Middle frontal gyrus (tissue), 1 donor: ENCODE data around the gene ACD.
"Not testable (repeated sequence)": the region's sequence is repeated elsewhere in the genome, so short reads cannot be mapped to it uniquely, and the experiment has no call there.

ENCODE experiments used
- DNase-seq: peaks from one replicate; pipeline ENCODE4 v3.0.0-alpha.2; 2015; ENCODE audit warnings: low spot score; ENCODE audit errors: extremely low spot score

ACD gene

GRCh38 chr16:67659675-67660563 lies at the start of gene ACD:
ACD (minus strand) TSS chr16:67660260; CDS start chr16:67660220, 40 bp downstream.
- DNase-seq: peak; percentile 96

- DNase-seq: no peak
Measured at GRCh38 chr16:67709050-67709449, 49.0 kb upstream of the ACD start.

GRCh38 chr16:67708368-67708771 lies 48.3 kb upstream of the ACD start:
- no peak for DNase-seq

GRCh38 chr16:67707790-67708189 lies 47.7 kb upstream of the ACD start:
- no peak for DNase-seq

- DNase-seq: no peak
Measured at GRCh38 chr16:67707210-67707609, 47.1 kb upstream of the ACD start.

GRCh38 chr16:67704110-67704509 lies 44.0 kb upstream of the ACD start:
- no peak for DNase-seq

- DNase-seq: no peak
Measured at GRCh38 chr16:67703626-67704025, 43.6 kb upstream of the ACD start.

GRCh38 chr16:67702130-67702529 lies 42.1 kb upstream of the ACD start:
- DNase-seq: no peak

GRCh38 chr16:67701420-67701819 lies 41.4 kb upstream of the ACD start:
- DNase-seq: no peak

GRCh38 chr16:67699265-67699664 lies 39.2 kb upstream of the ACD start:
- DNase-seq: no peak

GRCh38 chr16:67697422-67698185 lies 37.5 kb upstream of the ACD start:
- no peak for DNase-seq

GRCh38 chr16:67694611-67695010 lies 34.6 kb upstream of the ACD start:
- no peak for DNase-seq

- not testable (repeated sequence) for DNase-seq
Measured at GRCh38 chr16:67693517-67694285, 33.6 kb upstream of the ACD start.

- DNase-seq: no peak
Measured at GRCh38 chr16:67685388-67686112, 25.5 kb upstream of the ACD start.

- DNase-seq: no peak
Measured at GRCh38 chr16:67683767-67684166, 23.7 kb upstream of the ACD start.

GRCh38 chr16:67679935-67680897 lies 20.2 kb upstream of the ACD start:
- no peak for DNase-seq

- no peak for DNase-seq
Measured at GRCh38 chr16:67678354-67679023, 18.4 kb upstream of the ACD start.

- no peak for DNase-seq
Measured at GRCh38 chr16:67677712-67678111, 17.7 kb upstream of the ACD start.

- DNase-seq: no peak
Measured at GRCh38 chr16:67676939-67677338, 16.9 kb upstream of the ACD start.
